ENCODE data around the gene CAV1.

GRCh38 chr7:116578526-116578925 is 53.7 kb downstream of the CAV1 start:
- TF ChIP-seq POLR2A (IDR thresholded peaks at IDR 0.05; ENCODE audit: low read depth, low read length) = no peak
- no peak for TF ChIP-seq POLR2AphosphoS5 (IDR thresholded peaks at IDR 0.05; ENCODE audit: low read depth, low read length)
- no peak for TF ChIP-seq PAX5 (IDR thresholded peaks at IDR 0.05; ENCODE audit: insufficient read depth, low read length, severe bottlenecking)

All from GM12891 (cell line).